Endothelial cell of umbilical vein (primary cell): ENCODE data around the gene FEM1C.

Experiments used
- CTCF ChIP-seq, 2 donors: IDR thresholded peaks; 1 replicate in 1 of 2; 2 replicates in 1 of 2; pipeline ENCODE4 v1.5.1; 2011; ENCODE audit warnings: low read length in 2 of 2, mild to moderate bottlenecking in 2 of 2, moderate library complexity in 2 of 2, control low read depth in 1 of 2, inconsistent platforms in 1 of 2, low read depth in 1 of 2; ENCODE audit not compliant: insufficient read depth in 1 of 2; ENCODE audit errors: extremely low read depth in 1 of 2
- EZH2 ChIP-seq: IDR thresholded peaks from 2 replicates; pipeline ENCODE4 v1.6.1; 2012; ENCODE audit warnings: borderline replicate concordance, low read depth, mild to moderate bottlenecking, moderate library complexity, low read length, inconsistent platforms; ENCODE audit not compliant: severe bottlenecking
- MYC ChIP-seq: IDR thresholded peaks from one replicate; pipeline ENCODE4 v1.6.1; 2011; ENCODE audit warnings: mild to moderate bottlenecking, low read depth, low read length
- POLR2A ChIP-seq: IDR thresholded peaks from 2 replicates; pipeline ENCODE4 v1.6.1; 2012; ENCODE audit warnings: low read depth, mild to moderate bottlenecking, control low read depth, low read length
- POLR2AphosphoS5 ChIP-seq: IDR thresholded peaks from 2 replicates; pipeline ENCODE4 v1.6.1; 2012; ENCODE audit warnings: low read depth, mild to moderate bottlenecking, control low read depth, low read length, moderate library complexity; ENCODE audit not compliant: insufficient read depth

- TF ChIP-seq POLR2A (no peak), CTCF (IDR thresholded peaks at IDR 0.05; ENCODE audit: extremely low read depth in 1 of 2, insufficient read depth in 1 of 2, low read depth in 1 of 2, low read length in 2 of 2) (no peak), MYC (no peak), POLR2AphosphoS5 (no peak), EZH2 (no peak)
Measured at GRCh38 chr5:115480900-115481299, 63.7 kb downstream of the FEM1C start.
